OCI-LY3 (cell line): ENCODE measurements around the gene EPHB1.

Experiments
- H2AFZ ChIP-seq: fragments of 200-600, 300-600 bp; shearing (Covaris generic); 2 replicates; pipeline ENCODE4 v1.6.0; 2014; ENCODE audit warnings: antibody characterized with exemption, low read depth, low read length
- H3K27ac ChIP-seq: fragments of 200-600, 300-600 bp; sonication (generic); 2 replicates; pipeline ENCODE4 v1.5.1; 2014; ENCODE audit warnings: mild to moderate bottlenecking, low read length, moderate library complexity, mixed read lengths
- H3K27me3 ChIP-seq: fragments of 200-600, 300-600 bp; sonication (generic); 2 replicates; pipeline ENCODE4 v1.6.1; 2014; ENCODE audit warnings: low read depth, low read length, mixed read lengths
- H3K36me3 ChIP-seq: fragments of 200-600, 300-600 bp; sonication (generic); replicated peaks from 2 replicates; pipeline ENCODE3; 2014; ENCODE audit warnings: low read depth, low read length, mixed read lengths
- H3K4me1 ChIP-seq: fragments of 300-600, 200-600 bp; sonication (generic); 2 replicates; pipeline ENCODE4 v1.6.1; 2014; ENCODE audit warnings: low read length, mixed read lengths
- H3K4me2 ChIP-seq: fragments of 200-600, 300-600 bp; sonication (generic); 2 replicates; pipeline ENCODE4 v1.6.1; 2014; ENCODE audit warnings: low read length, mixed read lengths
- H3K4me3 ChIP-seq: fragments of 300-600, 200-600 bp; sonication (generic); 2 replicates; pipeline ENCODE4 v1.5.1; 2014; ENCODE audit warnings: antibody characterized with exemption, mild to moderate bottlenecking, low read length, moderate library complexity
- H3K79me2 ChIP-seq: fragments of 300-600, 200-600 bp; shearing (Covaris generic); 2 replicates; pipeline ENCODE4 v1.6.1; 2014; ENCODE audit warnings: mild to moderate bottlenecking, low read length, mixed read lengths
- H3K9ac ChIP-seq: fragments of 300-600, 200-600 bp; shearing (Covaris generic); 2 replicates; pipeline ENCODE4 v1.6.0; 2014; ENCODE audit warnings: mild to moderate bottlenecking, low read length, moderate library complexity
- H3K9me3 ChIP-seq: fragments of 200-600, 300-600 bp; shearing (Covaris generic); 2 replicates; pipeline ENCODE4 v1.6.1; 2014; ENCODE audit warnings: low read length, mixed read lengths; ENCODE audit not compliant: insufficient read depth
- H4K20me1 ChIP-seq: fragments of 200-600, 300-600 bp; sonication (generic); 2 replicates; pipeline ENCODE4 v1.6.1; 2016; ENCODE audit warnings: low read length, mixed read lengths; ENCODE audit not compliant: insufficient read depth
- EZH2phosphoT487 ChIP-seq: fragments of 200-600 bp; shearing (Covaris generic); IDR thresholded peaks from 2 replicates; pipeline ENCODE4 v1.6.1; 2018; ENCODE audit warnings: antibody characterized with exemption, mixed run types, low read depth
- TF ChIP-seq, protein P1 (sequence below): fragments of 200-600, 300-600 bp; sonication (generic); IDR thresholded peaks from 2 replicates; pipeline ENCODE4 v1.5.1; 2014; ENCODE audit warnings: antibody characterized with exemption, low read length, low read depth

Gene EPHB1

GRCh38 chr3:135051409-135051973, 256.4 kb downstream of the EPHB1 start:
- Histone ChIP-seq H4K20me1 (peaks cover 90% of the 10 kb centered on the region), H3K27ac (no peak overlapping the region), H2AFZ (no peak overlapping the region), H3K4me1 (peaks cover 17% of the 10 kb centered on the region), H3K9ac (no peak overlapping the region), H3K4me3 (no peak overlapping the region), H3K9me3 (no peaks in the 10 kb centered on the region), H3K27me3 (no peaks in the 10 kb centered on the region), H3K36me3 (peaks cover 37% of the 10 kb centered on the region), H3K79me2 (peaks cover 77% of the 10 kb centered on the region), H3K4me2 (no peak overlapping the region)
- no peak for TF ChIP-seq EZH2phosphoT487
- TF ChIP-seq, protein P1, sequence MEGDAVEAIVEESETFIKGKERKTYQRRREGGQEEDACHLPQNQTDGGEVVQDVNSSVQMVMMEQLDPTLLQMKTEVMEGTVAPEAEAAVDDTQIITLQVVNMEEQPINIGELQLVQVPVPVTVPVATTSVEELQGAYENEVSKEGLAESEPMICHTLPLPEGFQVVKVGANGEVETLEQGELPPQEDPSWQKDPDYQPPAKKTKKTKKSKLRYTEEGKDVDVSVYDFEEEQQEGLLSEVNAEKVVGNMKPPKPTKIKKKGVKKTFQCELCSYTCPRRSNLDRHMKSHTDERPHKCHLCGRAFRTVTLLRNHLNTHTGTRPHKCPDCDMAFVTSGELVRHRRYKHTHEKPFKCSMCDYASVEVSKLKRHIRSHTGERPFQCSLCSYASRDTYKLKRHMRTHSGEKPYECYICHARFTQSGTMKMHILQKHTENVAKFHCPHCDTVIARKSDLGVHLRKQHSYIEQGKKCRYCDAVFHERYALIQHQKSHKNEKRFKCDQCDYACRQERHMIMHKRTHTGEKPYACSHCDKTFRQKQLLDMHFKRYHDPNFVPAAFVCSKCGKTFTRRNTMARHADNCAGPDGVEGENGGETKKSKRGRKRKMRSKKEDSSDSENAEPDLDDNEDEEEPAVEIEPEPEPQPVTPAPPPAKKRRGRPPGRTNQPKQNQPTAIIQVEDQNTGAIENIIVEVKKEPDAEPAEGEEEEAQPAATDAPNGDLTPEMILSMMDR, result no peak

- peaks cover 92% of the 10 kb centered on the region for H4K20me1 ChIP-seq
- H3K9me3 ChIP-seq, result no peaks in the 10 kb centered on the region
- no peak overlapping the region for H2AFZ ChIP-seq
- no peak overlapping the region for H3K4me2 ChIP-seq
- H3K79me2 ChIP-seq, result peaks cover 81% of the 10 kb centered on the region
- peaks cover 32% of the 10 kb centered on the region for H3K36me3 ChIP-seq
- no peak overlapping the region for H3K9ac ChIP-seq
- H3K27ac ChIP-seq, result no peak overlapping the region
- no peak overlapping the region for H3K4me3 ChIP-seq
- no peaks in the 10 kb centered on the region for H3K27me3 ChIP-seq
- peaks cover 3% of the 10 kb centered on the region for H3K4me1 ChIP-seq
- TF ChIP-seq, protein P1, result no peak
- no peak for TF ChIP-seq EZH2phosphoT487
These were observed 260.4 kb downstream of the EPHB1 start for GRCh38 chr3:135055449-135055848.

DNA sequence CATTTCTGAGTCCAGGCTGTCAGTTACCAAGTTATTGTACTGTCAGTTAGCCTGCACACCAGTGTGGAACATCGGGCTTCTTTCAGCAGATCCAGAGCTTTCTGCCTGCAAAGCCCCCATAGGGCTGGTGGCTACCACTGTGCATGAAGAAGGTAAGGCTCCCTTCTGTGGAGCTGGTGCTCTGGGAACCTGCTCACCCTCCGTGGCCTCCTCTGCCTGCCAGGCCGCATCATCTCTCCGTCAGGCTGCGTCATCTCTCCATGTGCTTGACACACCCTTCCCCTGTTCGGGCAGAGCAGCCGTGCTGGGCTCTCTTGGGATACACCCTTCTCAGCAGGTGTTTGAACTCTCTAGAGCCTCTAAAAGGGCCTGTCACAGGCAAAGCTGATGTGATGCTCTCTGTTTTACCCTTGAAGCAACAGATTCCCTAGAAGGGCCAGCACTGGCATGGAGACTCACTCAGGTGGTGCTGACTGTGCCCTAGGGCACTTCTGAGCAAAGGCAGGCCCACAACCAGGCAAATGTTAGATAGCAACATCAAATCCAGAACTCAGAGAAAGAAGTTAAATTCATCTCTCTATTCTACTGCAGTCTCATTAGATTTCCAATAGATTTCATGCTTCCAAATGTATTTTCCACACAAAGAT, 261.1 kb downstream of the EPHB1 start:
- Histone ChIP-seq H3K36me3 (peaks cover 32% of the 10 kb centered on the region), H3K9me3 (no peaks in the 10 kb centered on the region), H3K4me1 (no peaks in the 10 kb centered on the region), H2AFZ (no peak overlapping the region), H3K79me2 (peaks cover 82% of the 10 kb centered on the region), H3K4me2 (no peak overlapping the region), H4K20me1 (peaks cover 92% of the 10 kb centered on the region), H3K4me3 (no peak overlapping the region), H3K9ac (no peak overlapping the region), H3K27me3 (no peaks in the 10 kb centered on the region), H3K27ac (no peak overlapping the region)
- TF ChIP-seq EZH2phosphoT487, result no peak
- TF ChIP-seq, protein P1, result no peak

DNA sequence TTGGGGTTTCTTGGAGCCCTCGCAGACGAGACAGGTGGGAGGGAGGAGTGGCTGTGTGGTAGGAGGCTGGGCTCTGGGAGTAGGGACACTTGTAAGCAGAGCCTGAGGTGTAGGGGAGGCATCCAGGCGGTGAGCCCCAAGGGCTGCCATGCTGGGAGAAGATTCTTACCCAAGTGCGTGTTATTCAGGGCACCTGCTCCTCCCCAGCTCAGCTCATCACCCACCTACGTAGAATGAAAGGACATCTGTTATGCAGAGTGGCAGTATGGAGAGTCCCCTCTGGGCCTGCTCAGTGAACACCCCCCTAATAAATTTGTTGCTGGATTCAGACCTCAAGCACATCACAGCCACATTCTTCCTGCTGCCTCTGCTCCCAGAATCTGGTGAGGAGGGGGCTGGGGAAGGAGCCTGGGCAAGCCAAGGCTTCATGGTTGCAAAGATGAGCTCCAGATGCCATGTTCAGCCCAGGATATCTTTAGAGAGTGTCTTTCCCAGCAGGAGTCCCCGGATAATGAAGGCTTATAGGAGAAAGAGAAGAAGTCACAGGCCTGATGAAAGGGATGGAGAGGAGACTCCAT, 261.8 kb downstream of the EPHB1 start:
- H3K4me3 ChIP-seq, result no peak overlapping the region
- H3K27ac ChIP-seq, result no peak overlapping the region
- TF ChIP-seq EZH2phosphoT487, result no peak
- TF ChIP-seq, protein P1, result no peak
- H2AFZ ChIP-seq, result no peak overlapping the region
- no peaks in the 10 kb centered on the region for H3K4me1 ChIP-seq
- peaks cover 88% of the 10 kb centered on the region for H4K20me1 ChIP-seq
- H3K4me2 ChIP-seq, result no peak overlapping the region
- no peaks in the 10 kb centered on the region for H3K9me3 ChIP-seq
- peaks cover 81% of the 10 kb centered on the region for H3K79me2 ChIP-seq
- no peaks in the 10 kb centered on the region for H3K27me3 ChIP-seq
- H3K9ac ChIP-seq, result no peak overlapping the region
- H3K36me3 ChIP-seq, result peaks cover 32% of the 10 kb centered on the region
